HG03025 (cell line): ENCODE results near the gene ZIK1.
A peak's percentile ranks its signal among the peaks of the same experiment; 100 is the strongest.

Experiments used
- ATAC-seq: cut with Tn5 transposase; IDR thresholded peaks from one replicate; pipeline ENCODE4 v1.9.1; 2021; ENCODE audit warnings: mild to moderate bottlenecking, moderate library complexity; ENCODE audit not compliant: unreplicated experiment, low FRiP score

Gene ZIK1

DNA sequence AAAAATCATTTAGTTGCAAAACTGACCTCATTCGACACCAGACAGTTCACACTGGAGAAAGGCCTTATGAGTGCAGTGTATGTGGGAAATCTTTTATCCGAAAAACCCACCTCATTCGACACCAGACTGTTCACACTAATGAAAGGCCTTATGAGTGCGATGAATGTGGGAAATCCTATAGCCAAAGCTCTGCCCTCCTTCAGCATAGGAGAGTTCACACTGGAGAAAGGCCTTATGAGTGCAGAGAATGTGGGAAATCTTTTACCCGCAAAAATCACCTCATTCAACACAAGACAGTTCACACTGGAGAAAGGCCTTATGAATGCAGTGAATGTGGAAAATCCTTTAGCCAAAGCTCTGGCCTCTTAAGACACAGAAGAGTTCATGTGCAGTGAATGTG is 23.0 kb downstream of the ZIK1 start:
- ATAC-seq = no peak

DNA sequence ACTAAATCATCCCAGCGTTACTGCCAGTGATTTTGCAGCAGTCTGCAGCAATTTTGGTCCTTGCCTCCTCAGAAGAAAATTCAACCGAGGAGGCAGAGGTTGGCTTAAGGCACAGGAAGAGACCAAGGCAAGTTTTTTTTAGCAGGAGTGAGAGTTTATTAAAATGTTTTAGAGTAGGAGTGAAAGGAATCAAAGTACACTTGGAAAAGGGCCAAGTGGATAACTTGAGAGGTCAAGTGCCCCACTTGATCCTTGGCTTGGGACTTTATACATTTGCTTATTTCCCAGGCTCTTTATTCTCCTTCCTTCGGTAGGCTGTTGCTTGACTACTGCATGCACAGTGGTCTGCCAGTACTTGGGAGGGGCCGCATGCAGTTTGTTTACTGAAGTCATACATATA is 27.2 kb downstream of the ZIK1 start:
- ATAC-seq = no peak

DNA sequence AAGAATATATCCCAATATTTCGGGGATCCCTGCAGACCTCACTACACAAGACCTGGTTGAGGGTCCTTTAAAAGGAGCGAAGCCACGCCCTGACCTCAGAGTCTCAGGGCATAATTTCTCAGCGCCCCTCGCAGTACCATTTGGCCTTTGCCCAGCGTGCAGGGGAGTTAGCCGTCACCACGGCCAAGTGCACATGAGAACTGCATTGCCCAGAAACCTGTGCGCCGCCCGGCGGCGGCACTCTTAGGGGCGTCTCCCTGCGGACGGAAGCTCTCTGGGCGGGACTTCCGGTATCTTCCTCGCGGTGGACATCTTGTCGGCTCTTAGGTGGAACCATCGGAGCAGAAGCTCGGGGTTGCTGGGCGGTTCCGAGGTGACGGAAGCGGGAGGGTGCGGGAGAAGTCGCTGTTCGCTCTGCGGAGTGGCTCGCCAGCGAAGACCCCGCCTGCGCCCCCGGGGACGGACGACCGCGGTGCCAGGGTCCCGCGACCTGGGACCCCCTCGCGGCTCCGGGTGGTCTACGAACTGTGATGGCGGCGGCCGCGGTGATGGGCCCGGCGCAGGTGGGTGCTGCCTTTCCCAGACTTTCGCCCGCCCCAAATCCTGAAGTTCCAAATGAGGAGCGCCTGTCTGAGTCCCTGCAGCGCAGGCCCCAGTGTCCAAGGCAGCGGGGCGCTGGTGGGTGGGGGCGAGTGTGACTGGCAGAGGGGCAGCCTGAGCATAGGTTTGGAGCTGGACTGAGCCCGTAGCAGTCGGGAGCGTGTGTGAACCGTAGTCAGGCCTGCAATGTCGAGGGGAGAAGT is 30.2 kb downstream of the ZIK1 start, which contains the start of gene ZNF134:
TSS of gene ZNF134 (plus strand) at position 302 of the 803 bp plus-strand sequence. CDS start 5,227 bp downstream, outside the sequence.
- ATAC-seq = peak; percentile 82

DNA sequence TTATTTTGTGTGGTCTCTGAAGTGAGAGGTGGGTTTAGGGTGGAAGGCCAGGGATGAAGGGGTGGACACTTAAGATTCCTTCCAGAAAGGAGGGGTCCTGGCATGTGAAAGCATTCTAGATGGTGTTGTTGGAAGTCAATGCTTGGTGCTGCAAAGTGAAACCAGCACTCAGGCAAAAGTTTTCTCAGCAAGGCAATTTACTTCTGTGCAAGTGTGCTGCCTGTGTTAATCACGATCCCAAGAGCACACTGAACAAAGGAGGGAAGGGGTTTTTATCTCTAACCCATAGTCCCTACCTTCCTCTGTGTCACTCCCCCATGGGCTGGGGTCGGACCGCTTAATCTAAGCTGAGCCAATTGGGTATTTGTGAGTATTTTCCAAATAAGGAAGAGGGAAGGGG is 31.4 kb downstream of the ZIK1 start:
- ATAC-seq = no peak

DNA sequence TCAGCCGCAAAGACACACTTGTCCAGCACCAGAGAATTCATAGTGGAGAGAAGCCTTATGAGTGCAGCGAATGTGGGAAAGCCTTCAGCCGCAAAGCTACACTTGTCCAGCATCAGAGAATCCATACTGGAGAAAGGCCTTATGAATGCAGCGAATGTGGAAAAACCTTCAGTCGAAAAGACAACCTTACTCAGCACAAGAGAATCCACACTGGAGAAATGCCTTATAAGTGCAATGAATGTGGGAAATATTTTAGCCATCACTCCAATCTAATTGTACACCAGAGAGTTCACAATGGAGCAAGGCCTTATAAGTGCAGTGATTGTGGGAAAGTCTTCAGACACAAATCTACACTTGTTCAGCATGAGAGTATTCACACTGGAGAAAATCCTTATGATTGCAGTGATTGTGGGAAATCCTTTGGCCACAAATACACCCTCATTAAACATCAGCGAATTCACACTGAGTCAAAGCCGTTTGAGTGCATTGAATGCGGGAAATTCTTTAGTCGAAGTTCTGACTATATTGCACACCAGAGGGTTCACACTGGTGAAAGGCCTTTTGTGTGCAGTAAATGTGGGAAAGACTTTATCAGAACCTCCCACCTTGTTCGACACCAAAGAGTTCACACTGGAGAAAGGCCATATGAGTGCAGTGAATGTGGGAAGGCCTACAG is 36.9 kb downstream of the ZIK1 start:
- ATAC-seq = no peak

DNA sequence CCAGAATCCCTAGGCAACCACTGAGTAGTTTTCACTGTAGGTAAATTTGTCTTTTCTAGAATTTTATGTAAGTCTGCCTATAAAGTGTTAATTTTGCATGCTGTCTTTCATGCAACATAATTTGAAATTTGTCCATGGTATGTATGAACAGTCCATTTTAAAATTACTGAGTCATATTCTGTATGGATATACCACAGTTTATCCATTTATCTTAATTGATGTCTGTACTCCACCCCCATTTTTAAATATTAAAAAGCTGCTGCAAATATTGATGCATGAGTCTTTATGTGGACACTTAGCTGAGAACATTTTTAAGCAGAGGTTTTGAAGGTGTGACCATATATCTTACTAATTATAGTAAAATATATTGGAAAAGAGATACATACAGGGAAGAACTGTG is 39.1 kb downstream of the ZIK1 start:
- no peak for ATAC-seq

DNA sequence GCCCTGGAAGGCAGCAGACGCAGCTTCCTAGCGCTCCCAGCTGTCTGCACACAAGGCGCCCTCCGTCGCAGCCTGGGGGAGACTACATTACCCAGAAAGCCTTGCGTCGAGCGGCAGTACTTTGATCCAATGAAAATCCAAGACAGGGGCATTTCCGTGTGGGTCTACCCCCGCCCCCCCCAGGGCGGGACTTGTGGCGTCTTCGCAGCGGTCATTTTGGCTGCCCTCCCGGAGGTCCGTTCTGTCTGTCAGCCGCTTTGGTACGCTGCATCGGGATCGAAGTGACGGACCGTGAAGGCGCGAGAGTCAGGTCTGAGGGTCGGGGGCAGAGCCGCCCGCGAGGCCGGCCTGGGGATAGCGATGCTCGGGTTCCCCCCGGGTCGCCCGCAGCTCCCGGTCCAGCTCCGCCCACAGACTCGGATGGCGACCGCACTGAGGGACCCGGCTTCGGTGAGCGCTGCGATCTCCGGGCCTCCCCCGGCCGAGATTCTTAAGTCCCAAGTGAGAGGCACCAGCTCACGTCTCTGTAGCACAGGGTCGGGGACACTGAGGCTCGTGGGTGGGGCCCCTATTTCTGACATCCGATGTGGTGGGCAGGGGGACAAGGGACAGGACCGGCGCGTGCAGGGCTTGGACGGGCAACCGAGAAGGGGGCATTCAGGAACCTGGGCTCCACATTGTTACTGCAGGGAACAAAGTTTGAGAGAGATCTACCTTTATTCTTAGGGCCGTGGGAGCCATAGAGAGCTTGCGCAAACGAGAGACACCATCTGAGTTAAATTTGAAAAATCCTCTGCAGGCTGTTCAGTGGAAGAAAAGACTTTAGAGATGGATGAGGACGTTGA is 49.3 kb downstream of the ZIK1 start, which contains the start of gene ZNF211:
TSS of gene ZNF211 (plus strand) at position 182 of the 845 bp plus-strand sequence. CDS start at position 361, 179 bp downstream.
- ATAC-seq = peak; percentile 88

DNA sequence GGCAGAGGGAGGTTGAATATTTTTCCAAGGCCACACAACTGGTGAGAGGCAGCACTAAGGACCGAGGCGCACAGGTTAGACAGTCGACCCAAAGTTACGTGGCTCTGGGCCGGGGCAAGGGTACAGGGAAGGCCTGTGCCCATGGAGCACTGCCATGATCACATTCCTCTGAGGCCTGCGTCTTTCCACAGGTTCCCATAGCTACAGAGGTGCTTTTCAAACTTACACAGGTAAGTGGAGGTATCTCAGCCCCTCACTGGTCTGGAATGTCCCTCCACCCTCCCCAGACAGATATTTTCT is 49.8 kb downstream of the ZIK1 start:
- ATAC-seq = no peak

DNA sequence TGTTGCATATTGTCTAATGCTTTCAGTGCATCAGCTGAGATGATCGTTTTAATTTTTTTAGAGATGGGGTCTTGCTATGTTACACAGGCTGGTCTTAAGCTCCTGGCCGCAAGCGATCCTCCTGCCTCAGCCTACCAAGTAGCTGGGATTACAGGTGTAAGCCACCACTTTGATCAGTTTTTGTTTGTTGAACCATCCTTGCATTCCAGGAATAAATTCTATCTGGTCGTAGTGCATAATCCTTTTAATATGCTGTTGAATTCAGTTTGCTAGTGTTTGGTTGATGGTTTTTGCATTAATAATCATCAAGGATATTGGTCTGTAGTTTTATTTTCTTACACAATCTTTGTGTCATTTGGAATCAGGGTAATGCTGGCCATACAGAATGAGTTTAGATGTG is 53.4 kb downstream of the ZIK1 start:
- ATAC-seq = no peak

DNA sequence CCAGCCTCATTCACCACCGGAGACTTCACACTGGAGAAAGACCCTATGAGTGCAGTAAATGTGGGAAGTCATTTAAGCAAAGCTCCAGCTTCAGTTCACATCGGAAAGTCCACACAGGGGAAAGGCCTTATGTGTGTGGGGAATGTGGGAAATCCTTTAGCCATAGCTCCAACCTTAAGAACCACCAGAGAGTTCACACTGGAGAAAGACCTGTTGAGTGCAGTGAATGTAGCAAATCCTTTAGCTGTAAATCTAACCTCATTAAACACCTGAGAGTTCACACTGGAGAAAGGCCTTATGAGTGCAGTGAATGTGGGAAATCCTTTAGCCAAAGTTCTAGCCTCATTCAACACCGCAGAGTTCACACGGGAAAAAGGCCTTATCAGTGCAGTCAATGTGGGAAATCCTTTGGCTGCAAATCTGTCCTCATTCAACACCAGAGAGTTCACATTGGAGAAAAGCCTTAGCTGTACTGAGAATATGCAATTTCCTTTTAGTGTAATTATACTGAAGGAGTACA is 57.8 kb downstream of the ZIK1 start:
- no peak for ATAC-seq

DNA sequence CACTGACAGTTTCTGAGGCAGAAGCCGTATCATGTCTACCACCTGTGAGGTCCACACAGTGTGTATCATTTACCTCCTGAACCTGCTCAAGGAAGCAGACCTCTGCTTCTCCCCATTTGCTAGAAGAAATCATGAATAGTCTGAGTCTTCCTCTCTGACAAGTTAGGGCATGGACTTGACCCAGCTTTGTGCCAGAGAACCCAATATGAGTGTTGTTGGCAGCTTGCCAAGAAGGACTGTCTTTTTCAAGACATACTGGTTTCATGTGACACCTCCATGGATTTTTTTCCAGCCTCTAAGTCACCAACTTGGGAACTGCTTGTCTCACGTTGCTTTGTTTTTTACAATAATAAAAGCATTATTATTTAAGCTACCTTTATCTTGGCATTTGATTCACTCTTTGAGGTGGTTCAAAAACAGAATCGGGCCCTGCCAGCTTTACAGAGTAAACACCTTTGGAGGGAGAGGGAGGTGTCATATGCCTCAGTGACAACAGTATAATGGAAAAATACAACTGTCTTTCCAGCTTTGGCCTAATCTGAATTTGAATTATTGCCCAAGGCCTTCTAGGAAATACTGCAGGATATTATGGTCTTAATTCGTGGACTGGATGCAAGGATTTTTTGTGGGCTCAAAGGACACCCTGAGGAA is 58.6 kb downstream of the ZIK1 start:
- no peak for ATAC-seq
